Glutamatergic neuron (in vitro differentiated cells): Measurements from ENCODE around the gene CCNY. TPM values are rescaled to one million over a fixed set of nuclear protein-coding genes. Genes with fewer than 3 reads are reported as not detected.

Experiments
- DNase-seq: peaks from one replicate; pipeline ENCODE4 v3.0.0; 2022
- H3K27ac Mint-ChIP-seq: one replicate; pipeline ENCODE4 v1.8.0; 2020; ENCODE audit warnings: mild to moderate bottlenecking, mixed read lengths, inconsistent platforms; ENCODE audit not compliant: unreplicated experiment
- H3K27me3 Mint-ChIP-seq: one replicate; pipeline ENCODE4 v1.8.0; 2020; ENCODE audit warnings: mild to moderate bottlenecking, moderate library complexity, mixed read lengths, inconsistent platforms; ENCODE audit not compliant: unreplicated experiment
- H3K36me3 Mint-ChIP-seq: one replicate; pipeline ENCODE4 v1.8.0; 2020; ENCODE audit warnings: mild to moderate bottlenecking, mixed read lengths, inconsistent platforms; ENCODE audit not compliant: unreplicated experiment
- H3K4me1 Mint-ChIP-seq: one replicate; pipeline ENCODE4 v1.8.0; 2020; ENCODE audit warnings: mild to moderate bottlenecking, low read depth, mixed read lengths, inconsistent platforms; ENCODE audit not compliant: unreplicated experiment
- H3K4me3 Mint-ChIP-seq: one replicate; pipeline ENCODE4 v1.8.0; 2020; ENCODE audit warnings: mild to moderate bottlenecking, mixed read lengths, inconsistent platforms; ENCODE audit not compliant: unreplicated experiment
- H3K9me3 Mint-ChIP-seq: one replicate; pipeline ENCODE4 v1.8.0; 2020; ENCODE audit warnings: mild to moderate bottlenecking, moderate library complexity, mixed read lengths, inconsistent platforms; ENCODE audit not compliant: unreplicated experiment
- total RNA-seq: library from RNA; stranded (reverse); fragmentation: NEBNext Ultra II Directional; extraction: Animal tissue kit (Norgen Biotek cat#: 25700); gene quantifications from one replicate; pipeline ENCODE4 v1.2.1, GENCODE V29; 2021; ENCODE audit not compliant: unreplicated experiment
- TF ChIP-seq, protein P1 (sequence below): fragments of 200-600 bp; sonication (generic); IDR thresholded peaks from one replicate; pipeline ENCODE4 v1.5.0; 2021; ENCODE audit not compliant: partially characterized antibody, unreplicated experiment

Gene CCNY
- total RNA-seq, 1 donor from 2014 or later: 219 TPM

DNA sequence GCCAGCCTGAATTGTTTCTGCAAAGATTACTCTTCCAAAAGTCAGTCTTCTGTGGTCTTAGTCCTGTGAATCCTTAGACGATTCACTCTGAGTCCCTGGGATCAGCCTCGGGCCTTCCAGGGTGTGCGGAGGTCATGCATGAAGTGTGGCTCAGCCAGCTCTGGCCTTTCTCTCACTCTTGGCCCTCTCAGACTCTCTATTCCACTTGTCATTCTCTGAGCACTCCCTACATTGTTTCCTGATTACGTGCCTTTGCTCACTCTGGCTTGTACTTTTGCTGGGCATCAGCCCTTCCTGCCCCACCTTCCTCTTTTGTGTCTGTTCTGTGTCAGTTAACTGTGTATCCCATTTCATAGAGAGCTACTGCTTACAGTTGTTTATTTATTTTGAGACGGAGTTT is 36.0 kb downstream of the CCNY start:
- no peak overlapping the region for H3K4me3 Mint-ChIP-seq
- peaks cover 2% of the 10 kb centered on the region for H3K27me3 Mint-ChIP-seq
- no peak overlapping the region for H3K27ac Mint-ChIP-seq
- peaks cover 26% of the 10 kb centered on the region for H3K9me3 Mint-ChIP-seq
- TF ChIP-seq, protein P1, sequence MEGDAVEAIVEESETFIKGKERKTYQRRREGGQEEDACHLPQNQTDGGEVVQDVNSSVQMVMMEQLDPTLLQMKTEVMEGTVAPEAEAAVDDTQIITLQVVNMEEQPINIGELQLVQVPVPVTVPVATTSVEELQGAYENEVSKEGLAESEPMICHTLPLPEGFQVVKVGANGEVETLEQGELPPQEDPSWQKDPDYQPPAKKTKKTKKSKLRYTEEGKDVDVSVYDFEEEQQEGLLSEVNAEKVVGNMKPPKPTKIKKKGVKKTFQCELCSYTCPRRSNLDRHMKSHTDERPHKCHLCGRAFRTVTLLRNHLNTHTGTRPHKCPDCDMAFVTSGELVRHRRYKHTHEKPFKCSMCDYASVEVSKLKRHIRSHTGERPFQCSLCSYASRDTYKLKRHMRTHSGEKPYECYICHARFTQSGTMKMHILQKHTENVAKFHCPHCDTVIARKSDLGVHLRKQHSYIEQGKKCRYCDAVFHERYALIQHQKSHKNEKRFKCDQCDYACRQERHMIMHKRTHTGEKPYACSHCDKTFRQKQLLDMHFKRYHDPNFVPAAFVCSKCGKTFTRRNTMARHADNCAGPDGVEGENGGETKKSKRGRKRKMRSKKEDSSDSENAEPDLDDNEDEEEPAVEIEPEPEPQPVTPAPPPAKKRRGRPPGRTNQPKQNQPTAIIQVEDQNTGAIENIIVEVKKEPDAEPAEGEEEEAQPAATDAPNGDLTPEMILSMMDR: no peak
- peaks cover 53% of the 10 kb centered on the region for H3K4me1 Mint-ChIP-seq
- DNase-seq: no peak
- no peaks in the 10 kb centered on the region for H3K36me3 Mint-ChIP-seq

DNA sequence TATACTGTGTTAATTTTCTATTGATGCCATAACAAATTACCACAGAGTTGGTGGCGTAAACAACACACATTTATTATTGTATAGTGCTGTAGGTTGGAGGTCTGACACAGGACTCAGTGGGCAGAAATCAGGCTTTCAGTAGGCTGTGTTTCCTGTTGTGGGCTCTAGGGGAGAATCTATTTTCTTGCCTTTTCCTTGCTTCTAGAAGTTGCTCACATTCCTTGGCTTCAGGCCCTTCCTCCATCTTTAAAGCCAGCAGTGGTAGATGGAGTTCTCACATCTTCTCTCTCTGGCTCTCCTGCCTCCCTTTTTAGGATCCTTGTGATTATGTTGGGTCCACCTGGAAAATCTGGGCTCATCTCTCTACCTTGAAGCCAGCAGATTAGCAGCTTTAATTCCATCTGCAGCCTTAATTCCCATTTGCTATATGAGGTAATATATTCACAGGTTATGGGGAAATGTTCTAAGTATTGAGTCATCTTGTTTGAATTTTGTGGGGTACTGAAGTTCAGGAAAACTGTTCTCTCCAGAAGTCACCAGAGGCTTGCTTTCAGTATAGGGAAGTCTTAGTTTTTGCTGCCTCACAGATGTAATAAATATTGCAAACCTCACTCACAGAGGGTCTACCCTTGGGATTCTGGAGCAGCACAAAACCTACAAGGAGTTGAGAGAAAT is 38.9 kb downstream of the CCNY start:
- TF ChIP-seq, protein P1: no peak
- Mint-ChIP-seq H3K27me3 (peaks cover 6% of the 10 kb centered on the region), H3K9me3 (peaks cover 29% of the 10 kb centered on the region), H3K4me3 (no peak overlapping the region), H3K36me3 (no peaks in the 10 kb centered on the region), H3K27ac (no peak overlapping the region), H3K4me1 (peaks cover 62% of the 10 kb centered on the region)
- DNase-seq: no peak

DNA sequence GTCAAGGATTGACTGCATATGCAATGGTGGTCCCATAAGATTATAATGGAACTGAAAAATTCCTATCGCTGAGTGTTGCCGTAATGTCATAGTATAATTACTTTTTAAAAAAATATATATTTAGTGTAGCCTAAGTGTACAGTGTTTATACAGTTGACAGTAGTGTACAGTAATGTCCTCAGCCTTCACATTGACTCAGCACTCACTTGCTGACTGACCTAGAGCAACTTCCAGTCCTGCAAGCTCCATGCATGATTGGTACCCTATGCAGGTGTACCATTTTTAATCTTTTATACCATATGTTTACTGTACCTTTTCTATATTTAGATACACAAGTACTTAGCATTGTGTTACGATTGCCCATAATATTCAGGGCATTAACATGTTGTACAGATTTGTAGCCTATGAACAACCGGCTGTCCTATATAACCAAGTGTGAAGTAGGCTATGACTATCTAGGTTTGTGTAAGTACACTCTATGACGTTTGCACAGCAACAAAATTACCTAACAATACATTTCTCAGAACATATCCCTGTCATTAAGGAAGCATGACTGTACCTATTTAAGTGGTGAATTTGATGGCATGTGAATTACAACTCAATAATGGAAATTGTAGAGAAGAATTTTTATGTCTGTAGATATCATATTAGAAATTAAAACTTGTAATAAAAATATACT is 40.9 kb downstream of the CCNY start:
- peaks cover 6% of the 10 kb centered on the region for H3K27me3 Mint-ChIP-seq
- no peaks in the 10 kb centered on the region for H3K36me3 Mint-ChIP-seq
- peaks cover 18% of the 10 kb centered on the region for H3K9me3 Mint-ChIP-seq
- H3K27ac Mint-ChIP-seq: no peak overlapping the region
- H3K4me3 Mint-ChIP-seq: no peak overlapping the region
- no peak for DNase-seq
- peaks cover 63% of the 10 kb centered on the region for H3K4me1 Mint-ChIP-seq
- TF ChIP-seq, protein P1: no peak

DNA sequence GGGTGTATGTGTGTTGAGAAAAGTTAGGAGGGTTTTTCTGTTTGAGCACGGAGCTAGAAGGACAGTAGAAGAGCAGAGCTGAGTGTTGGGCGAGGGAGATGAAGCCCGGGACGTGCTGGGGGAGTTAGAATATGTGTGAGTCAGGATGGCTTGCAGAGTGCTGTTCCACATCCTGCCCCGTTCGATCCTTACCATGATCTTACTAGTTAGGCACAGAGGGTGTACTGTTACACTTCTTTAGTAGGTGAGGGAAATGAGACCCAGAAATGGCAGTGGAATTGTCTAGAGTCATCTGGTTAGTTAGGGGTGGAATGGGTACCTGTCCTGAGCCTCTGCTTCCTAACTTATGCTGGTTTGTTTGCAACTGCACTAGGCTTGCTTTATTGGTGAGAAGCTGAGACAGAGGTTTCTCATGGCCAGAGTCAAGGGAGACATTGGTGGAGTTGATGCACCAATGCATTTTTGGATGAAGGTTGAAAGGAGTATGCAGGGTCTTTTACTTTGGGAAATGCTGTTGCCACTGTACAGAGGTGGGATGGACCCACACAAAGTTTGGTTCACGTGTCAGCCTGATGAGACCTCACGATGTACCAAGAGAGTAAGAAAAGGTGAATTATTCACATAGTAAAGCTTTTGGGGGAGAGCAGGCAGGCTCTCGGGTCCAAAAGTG is 42.4 kb downstream of the CCNY start:
- Mint-ChIP-seq H3K27ac (peak overlapping the region; percentile 3), H3K4me3 (peak overlapping the region; percentile 28), H3K36me3 (no peaks in the 10 kb centered on the region), H3K27me3 (peaks cover 6% of the 10 kb centered on the region), H3K4me1 (peaks cover 62% of the 10 kb centered on the region), H3K9me3 (peaks cover 18% of the 10 kb centered on the region)
- no peak for DNase-seq
- TF ChIP-seq, protein P1: no peak
